ENCODE results near the gene ZFAND3. TPM values are rescaled to one million over a fixed set of nuclear protein-coding genes. Genes with fewer than 3 reads are reported as not detected.
A peak's percentile ranks its signal among the peaks of the same experiment; 100 is the strongest.

The ZFAND3 gene
- total RNA-seq, 6 experiments from 2014 or later: 75.2 to 93.2 (median 87.0) TPM

DNA sequence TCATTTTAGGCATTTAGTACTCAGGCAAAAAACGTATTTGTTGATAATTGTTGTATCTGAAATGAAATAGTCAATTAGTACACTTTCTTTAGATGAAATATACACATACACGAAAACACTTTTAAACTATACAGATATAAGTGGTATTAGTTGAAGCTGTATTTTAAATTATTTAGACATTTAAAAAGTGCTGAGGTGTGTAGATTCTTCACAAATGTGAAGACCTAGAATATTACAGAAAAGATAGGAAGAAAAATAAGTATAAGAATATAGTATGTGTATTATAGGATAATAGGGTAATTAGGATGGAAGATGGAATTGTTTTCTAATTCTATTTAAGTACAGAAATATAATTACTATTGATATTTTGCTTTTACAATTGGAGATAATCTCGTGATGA lies 4.6 kb downstream of the ZFAND3 start:
- Mint-ChIP-seq H3K9me3 (no peaks in the 10 kb centered on the region), H3K4me3 (no peak overlapping the region), H3K27ac (no peak overlapping the region), H3K36me3 (ENCODE audit: low read depth) (no peaks in the 10 kb centered on the region), H3K27me3 (ENCODE audit: insufficient read depth) (no peaks in the 10 kb centered on the region), H3K4me1 (ENCODE audit: low read depth) (peaks cover 74% of the 10 kb centered on the region)
- DNase-seq: no peak
- TF ChIP-seq, protein P1, sequence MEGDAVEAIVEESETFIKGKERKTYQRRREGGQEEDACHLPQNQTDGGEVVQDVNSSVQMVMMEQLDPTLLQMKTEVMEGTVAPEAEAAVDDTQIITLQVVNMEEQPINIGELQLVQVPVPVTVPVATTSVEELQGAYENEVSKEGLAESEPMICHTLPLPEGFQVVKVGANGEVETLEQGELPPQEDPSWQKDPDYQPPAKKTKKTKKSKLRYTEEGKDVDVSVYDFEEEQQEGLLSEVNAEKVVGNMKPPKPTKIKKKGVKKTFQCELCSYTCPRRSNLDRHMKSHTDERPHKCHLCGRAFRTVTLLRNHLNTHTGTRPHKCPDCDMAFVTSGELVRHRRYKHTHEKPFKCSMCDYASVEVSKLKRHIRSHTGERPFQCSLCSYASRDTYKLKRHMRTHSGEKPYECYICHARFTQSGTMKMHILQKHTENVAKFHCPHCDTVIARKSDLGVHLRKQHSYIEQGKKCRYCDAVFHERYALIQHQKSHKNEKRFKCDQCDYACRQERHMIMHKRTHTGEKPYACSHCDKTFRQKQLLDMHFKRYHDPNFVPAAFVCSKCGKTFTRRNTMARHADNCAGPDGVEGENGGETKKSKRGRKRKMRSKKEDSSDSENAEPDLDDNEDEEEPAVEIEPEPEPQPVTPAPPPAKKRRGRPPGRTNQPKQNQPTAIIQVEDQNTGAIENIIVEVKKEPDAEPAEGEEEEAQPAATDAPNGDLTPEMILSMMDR (IDR thresholded peaks at IDR 0.05): no peak

DNA sequence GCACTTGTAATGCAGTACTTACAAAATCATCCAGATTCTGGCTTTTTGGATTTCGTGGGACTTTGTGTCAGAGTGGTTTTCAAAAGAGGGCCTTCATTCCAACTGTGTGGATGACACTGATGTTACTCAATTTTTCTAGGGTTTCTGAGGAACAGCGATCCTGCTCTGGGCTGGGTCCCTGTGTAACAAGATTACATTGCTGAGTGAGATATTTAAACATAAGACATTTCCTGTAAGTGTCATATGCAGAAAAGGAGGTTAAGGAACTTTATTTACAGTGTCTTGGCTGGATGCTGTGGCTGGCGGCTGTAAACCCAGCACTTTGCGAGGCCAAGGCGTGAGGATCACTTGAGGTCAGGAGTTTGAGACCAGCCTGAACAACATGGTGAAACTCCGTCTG lies 6.7 kb downstream of the ZFAND3 start:
- H3K27me3 Mint-ChIP-seq (ENCODE audit: insufficient read depth): no peaks in the 10 kb centered on the region
- H3K27ac Mint-ChIP-seq: peak overlapping the region; percentile 5; the same call in 1 of the 2 replicates
- TF ChIP-seq, protein P1 (IDR thresholded peaks at IDR 0.05): no peak
- DNase-seq: no peak
- no peaks in the 10 kb centered on the region for H3K9me3 Mint-ChIP-seq
- no peaks in the 10 kb centered on the region; the same call in 1 of the 2 replicates for H3K36me3 Mint-ChIP-seq (ENCODE audit: low read depth)
- peaks cover 74% of the 10 kb centered on the region for H3K4me1 Mint-ChIP-seq (ENCODE audit: low read depth)
- H3K4me3 Mint-ChIP-seq: no peak overlapping the region

GRCh38 chr6:37826993-37827392 lies 7.5 kb downstream of the ZFAND3 start:
- no peak overlapping the region for H3K4me3 Mint-ChIP-seq
- peaks cover 2% of the 10 kb centered on the region; the same call in 1 of the 2 replicates for H3K27me3 Mint-ChIP-seq (ENCODE audit: insufficient read depth)
- TF ChIP-seq, protein P1 (IDR thresholded peaks at IDR 0.05): no peak
- H3K9me3 Mint-ChIP-seq: no peaks in the 10 kb centered on the region
- H3K36me3 Mint-ChIP-seq (ENCODE audit: low read depth): no peaks in the 10 kb centered on the region; the same call in 1 of the 2 replicates
- peaks cover 74% of the 10 kb centered on the region for H3K4me1 Mint-ChIP-seq (ENCODE audit: low read depth)
- no peak for DNase-seq
- H3K27ac Mint-ChIP-seq: no peak overlapping the region

DNA sequence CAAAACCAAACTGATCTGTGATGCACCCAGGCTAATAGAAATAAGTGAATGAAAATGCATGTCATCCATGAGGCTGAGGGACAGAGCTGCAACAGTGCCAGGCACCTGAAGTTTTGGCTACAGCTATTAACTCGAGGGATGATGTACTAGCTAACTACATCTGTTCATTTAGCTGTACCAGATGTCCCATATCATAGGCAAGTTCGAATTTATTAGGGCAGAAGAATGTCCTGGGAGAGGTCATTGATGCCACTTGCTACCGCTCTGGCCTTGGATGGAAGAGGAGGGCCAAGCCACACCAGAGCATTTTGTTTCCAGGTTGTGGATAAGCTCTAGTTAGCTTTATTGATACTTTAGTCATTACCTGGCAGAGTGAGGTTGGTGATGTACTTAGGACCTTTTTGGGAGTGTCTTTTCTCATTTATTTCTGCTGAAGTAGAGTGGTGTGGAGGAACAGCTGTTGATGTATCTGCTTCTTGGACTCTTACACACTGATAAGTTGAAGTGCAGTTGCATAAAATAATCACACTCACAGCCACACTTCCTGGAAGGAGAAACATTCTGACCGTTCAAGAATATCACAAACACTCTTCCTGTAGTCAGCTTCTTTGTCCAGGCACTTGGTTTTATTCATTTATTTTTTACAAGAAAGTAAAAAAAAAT lies 8.2 kb downstream of the ZFAND3 start:
- TF ChIP-seq, protein P1 (IDR thresholded peaks at IDR 0.05): no peak
- Mint-ChIP-seq H3K36me3 (ENCODE audit: low read depth) (peaks cover 1% of the 10 kb centered on the region; the same call in 1 of the 2 replicates), H3K27ac (no peak overlapping the region), H3K9me3 (no peaks in the 10 kb centered on the region), H3K4me3 (no peak overlapping the region), H3K4me1 (ENCODE audit: low read depth) (peaks cover 70% of the 10 kb centered on the region), H3K27me3 (ENCODE audit: insufficient read depth) (peaks cover 2% of the 10 kb centered on the region; the same call in 1 of the 2 replicates)
- no peak for DNase-seq

GRCh38 chr6:37830225-37830624 lies 10.7 kb downstream of the ZFAND3 start:
- peaks cover 2% of the 10 kb centered on the region; the same call in 1 of the 2 replicates for H3K27me3 Mint-ChIP-seq (ENCODE audit: insufficient read depth)
- no peaks in the 10 kb centered on the region for H3K9me3 Mint-ChIP-seq
- no peak for DNase-seq
- H3K4me1 Mint-ChIP-seq (ENCODE audit: low read depth): peaks cover 48% of the 10 kb centered on the region
- TF ChIP-seq, protein P1 (IDR thresholded peaks at IDR 0.05): no peak
- peaks cover 16% of the 10 kb centered on the region for H3K36me3 Mint-ChIP-seq (ENCODE audit: low read depth)
- H3K27ac Mint-ChIP-seq: no peak overlapping the region
- H3K4me3 Mint-ChIP-seq: no peak overlapping the region
